SH-SY5Y (cell line): ENCODE data around the gene PPP1R18.

Experiments
- GATA2 ChIP-seq: IDR thresholded peaks from 2 replicates; pipeline ENCODE4 v1.6.1; 2011; ENCODE audit warnings: mild to moderate bottlenecking, low read depth, low read length
- GATA3 ChIP-seq: IDR thresholded peaks from 2 replicates; pipeline ENCODE4 v1.6.1; 2011; ENCODE audit warnings: low read depth, mild to moderate bottlenecking, low read length, moderate library complexity

The PPP1R18 gene

DNA sequence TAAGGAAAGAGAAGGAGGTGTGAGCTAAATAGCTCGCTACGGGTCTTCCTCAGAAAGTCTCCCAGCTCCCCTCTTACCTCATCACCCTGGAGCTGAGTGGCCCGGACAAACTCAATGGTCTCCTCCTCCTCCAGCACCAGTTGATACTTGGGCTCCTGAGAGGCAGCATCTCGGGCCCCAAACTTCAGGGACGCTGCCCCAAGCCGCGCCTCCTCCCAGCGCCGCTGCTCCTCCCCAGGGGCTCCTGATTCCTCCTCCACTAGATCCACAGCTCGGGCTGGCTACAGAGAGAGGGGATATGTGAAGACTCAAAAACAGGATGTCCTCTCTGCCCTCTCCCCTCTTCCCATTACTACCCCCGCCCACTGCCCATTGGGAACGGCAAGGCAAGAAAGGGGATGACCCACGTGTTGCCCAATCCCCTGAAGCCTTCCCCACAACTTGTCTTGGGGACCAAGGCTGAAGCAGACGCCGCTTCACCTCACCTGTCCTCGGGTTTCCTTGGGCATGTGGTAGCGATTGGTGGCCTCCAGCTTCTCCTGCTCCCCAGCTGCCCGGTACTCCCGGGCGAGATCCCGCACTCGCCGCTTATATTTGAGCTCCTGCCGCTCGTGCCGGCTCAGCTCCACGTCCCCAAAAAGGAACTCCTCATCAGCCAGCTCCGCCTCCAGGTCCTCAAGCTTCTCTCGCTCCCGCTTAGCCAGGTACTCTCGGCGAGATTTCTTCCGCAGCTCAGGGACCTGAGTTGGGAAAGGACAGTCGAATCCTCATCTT is 21.3 kb downstream of the PPP1R18 start:
- TF ChIP-seq GATA2 (no peak), GATA3 (no peak)

DNA sequence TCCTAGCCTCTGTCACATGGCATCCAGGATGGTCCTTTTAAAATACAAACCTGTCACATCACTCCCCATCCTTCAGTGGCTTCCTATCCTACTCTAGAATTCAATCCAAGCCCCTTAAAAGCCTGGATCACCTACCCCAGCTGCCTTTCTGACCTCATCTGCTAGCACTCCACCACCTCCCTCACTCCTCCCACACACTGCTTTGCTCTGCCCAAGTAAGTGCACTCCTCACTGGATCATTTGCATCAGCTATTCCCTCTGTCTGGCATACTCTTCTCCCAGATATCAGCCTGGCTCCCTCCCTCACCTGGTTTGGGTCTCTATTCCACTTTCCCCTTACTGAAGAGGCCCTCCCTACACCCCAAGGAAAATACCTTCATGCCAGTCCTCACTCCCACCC is 29.0 kb downstream of the PPP1R18 start:
- TF ChIP-seq GATA3, result no peak
- TF ChIP-seq GATA2, result no peak

DNA sequence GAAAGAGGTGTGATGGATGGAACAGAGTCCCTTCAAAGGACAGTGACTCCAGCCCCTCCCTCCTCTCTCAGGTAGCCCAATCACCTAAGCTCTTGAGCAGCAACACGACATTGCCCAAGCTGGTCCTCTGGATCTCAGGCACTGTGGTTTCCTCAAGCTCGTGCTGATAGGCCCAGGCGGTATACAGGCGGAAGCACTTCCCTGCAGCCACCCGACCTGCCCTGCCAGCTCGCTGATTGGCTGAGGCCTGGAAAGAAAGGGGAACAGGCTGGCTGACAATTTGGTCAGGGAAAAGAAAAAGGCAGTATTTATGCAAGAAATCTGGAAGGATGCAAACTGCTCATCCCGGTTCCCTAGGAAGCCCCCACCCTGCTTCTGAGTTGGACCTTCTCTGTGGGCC is 29.9 kb downstream of the PPP1R18 start:
- no peak for TF ChIP-seq GATA2
- no peak for TF ChIP-seq GATA3

DNA sequence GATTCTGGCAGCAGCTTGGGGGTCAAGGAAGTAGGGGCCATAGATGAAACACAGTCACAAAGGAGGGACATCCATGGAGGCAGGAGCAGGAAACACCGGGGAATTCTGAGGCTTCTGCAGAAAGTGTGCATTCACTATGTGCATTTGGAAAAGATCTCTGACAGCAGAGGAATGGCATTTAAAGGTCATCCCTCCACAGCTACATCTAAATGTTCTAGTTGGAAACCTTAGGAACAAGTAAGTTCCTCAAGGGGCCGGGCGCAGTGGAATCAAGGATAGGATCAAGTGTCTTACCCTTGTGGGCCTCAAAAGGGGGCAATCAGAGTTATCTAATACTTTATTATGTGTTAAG is 30.7 kb downstream of the PPP1R18 start:
- no peak for TF ChIP-seq GATA3
- TF ChIP-seq GATA2, result no peak

DNA sequence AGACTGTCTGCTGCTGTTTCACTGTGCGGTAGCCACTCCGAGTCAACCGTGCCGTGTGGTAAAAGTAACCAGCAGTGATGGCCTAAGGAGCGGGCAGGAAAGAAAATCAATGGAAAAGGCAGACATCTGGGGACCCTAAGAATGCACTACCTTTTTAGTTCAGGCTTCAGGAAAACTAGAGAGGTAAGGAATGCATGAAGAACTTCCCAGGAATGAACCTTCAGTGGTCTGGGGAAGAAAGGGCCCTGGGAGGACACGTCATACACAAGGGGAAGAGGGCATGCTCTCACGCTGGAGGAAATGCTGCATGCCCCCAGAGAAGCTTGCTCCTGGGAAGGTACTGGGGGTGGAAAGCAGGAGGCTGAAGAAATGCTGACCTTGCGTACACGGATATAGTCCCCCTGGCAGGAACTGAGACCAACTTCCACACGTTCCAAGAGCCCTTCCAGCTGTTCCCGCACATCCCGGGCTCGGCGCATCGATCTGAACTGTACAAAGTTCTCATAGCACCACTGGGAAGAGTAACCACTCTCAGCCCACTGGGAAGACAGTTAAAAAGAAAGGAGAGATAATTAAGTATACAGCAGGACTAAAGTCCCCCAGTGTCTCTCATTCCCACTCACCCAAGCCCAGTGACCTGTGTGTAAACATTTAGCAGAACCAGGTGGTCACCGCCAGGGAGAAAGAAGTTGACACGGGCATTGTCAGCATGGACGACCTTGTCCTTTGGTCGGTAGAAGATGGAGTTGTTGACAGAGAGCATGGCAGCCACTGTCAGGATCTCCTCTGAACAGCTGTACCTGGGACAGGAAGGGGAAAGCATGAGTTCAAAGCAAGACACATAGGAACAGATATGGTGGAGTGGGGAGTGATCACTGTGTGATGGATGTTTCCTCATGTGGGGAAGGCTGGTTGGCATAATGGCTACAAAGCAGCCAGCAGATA is 31.4 kb downstream of the PPP1R18 start:
- TF ChIP-seq GATA3 (no peak), GATA2 (no peak)

DNA sequence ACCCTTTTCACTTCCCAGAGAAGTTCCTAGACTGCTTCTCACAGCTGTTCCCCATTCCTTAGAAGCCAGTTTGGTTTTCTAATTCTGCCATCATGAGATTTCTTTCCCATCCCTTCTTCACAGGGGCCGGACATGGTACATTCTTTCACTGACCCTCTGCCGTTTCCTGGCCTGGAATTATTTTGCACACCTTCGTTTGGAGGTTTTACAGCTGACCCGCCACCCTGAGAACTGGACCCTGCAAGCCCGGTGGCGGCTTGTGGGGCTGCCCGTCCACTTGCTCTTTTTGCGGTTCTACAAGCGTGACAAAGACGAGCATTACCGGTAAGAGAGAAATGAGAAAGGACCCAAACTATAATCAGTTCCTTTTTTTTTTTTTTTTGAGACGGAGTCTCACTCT is 35.3 kb downstream of the PPP1R18 start:
- no peak for TF ChIP-seq GATA3
- TF ChIP-seq GATA2, result no peak

DNA sequence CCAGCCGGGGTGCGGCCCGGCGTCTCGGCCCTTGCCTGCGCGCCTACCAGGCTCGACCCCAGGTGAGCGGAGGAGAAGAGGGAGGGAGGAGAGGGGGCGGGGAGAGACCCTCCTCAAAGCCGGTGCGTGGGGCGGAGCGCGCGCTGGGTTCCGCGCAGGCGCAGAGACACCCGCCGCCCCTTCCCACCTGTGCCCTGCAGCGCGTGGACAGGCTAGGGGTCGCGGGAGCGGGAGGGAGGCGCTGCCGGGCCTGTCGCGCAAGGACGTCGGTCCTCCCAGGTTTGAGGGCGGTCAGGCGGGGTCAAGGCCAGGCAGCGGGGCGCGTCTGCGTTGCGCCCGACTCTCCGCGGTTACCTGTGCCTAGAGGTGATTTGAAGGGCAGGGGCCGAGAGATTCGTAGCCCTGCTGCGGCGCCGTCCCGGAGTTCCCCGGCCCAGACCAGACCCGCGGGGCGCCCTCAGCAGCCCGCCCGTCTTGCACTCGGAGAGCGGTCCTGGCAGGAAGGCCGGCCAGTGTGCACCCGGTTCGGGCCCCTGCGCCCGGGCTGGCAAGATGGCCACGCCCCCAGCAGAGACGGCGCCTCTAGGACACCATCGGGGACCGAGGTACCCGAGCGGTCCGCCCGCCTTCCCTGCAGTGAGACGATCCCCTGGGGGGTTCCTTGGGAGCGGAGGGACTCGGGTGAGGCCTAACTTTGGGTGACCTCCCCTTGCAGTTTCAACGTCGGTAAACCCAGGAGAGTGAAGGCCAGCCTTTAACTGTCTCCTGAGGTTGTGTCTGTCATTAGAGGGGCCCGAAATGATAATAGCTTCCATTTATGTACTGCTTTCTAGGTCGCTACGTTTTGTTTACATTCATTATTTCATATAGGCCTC is 39.0 kb downstream of the PPP1R18 start:
- no peak for TF ChIP-seq GATA3
- no peak for TF ChIP-seq GATA2

DNA sequence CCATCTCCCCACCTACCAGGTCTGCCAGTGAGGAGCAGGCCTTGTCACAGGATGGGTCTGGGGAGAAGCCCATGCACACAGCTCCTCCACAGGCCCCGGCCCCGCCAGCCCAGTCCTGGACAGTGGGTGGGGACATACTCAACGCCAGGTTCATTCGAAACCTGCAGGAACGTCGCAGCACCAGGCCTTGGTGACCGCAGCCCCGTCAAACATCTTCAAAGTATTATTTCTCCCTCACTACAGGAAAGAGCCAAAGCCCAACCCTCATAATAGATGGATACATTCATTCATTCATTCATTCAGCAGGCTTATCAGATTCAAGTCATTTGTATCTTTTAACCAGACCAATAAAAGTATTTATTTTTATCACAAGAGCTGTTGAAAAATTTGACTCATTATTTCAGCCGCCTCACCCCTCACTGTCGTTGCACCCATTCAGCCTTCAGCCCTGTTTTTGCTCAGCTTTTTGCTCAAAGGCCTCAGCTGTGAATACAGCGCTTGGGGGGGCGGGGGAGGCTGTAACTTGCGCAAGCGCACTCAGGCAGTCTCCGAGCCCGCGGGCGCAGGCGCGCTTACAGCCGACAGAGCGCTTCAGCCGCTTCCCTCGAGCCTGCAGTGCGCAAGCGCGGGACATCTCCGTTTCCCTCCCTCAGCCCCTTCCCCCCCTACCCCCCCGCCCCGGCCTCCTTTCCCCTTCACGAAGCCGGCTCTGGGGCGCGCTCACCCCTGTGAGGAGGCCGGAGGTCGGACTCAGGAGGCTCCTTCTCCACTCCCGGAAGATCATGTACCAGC is 39.8 kb downstream of the PPP1R18 start, which contains the start of gene C6orf136:
C6orf136 (plus strand) TSS at position 684 of the 792 bp plus-strand sequence; CDS start at position 783, 99 bp downstream.
- no peak for TF ChIP-seq GATA3
- 0 out of 2 replicates have a peak, but pooled peaks have one; percentile 20 for TF ChIP-seq GATA2

DNA sequence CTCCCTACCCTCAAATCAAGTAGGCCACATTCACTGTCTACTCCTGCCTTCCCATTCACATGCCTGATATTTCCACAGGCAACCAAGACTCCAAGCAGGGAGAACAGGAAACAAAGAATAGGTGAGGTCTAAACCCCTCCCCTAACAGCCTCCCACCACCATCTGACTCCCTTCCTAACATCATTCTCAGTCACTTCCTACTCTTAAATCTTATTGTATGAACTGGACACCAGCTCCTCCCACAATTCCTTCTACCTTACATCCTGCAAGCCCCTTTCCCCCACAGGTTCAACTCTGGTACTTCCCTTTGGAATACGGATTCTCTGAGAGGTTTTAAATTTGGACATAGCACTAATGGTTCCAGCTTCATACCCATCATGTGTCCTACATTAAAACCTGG is 40.5 kb downstream of the PPP1R18 start:
- TF ChIP-seq GATA3, result no peak
- TF ChIP-seq GATA2, result no peak

DNA sequence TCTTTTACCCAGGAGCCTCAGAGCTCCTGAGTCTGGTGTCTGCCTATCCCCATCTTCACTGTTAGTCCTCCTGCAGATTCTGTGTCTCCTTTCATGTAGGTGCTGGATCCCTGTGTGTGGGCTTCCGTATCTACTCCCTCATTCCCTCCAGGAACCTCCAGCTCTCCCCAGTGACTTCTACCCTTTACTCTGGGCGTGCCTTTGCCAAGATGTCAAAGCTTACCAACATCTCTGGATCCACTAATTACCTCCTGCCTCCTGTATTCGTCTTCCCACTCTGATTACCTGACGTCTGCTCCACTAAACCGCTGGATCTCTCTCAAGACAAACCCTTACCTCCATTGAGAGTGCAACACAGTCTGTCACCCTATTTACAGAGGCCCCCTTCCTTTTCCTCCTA is 41.7 kb downstream of the PPP1R18 start:
- TF ChIP-seq GATA3, result no peak
- TF ChIP-seq GATA2, result no peak

DNA sequence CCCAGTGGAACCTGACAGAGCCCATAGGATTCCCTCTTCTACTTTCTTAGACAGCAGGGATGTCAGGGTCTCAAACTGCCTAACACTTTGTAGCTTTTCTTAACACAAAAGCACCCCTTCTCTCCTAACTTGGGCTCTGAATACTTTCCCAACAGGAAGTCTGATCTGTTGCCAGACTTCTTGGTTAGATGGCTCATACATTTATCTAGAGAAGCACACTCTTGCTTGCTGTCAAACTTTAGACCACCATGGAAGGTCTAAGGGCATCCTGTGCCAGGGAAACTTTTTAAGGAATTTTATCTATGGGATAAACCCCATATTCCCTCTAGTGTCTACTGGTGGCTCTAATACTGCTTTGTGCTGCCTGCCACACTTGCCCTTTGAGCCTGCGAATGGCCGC is 42.8 kb downstream of the PPP1R18 start:
- TF ChIP-seq GATA2 (no peak), GATA3 (no peak)

DNA sequence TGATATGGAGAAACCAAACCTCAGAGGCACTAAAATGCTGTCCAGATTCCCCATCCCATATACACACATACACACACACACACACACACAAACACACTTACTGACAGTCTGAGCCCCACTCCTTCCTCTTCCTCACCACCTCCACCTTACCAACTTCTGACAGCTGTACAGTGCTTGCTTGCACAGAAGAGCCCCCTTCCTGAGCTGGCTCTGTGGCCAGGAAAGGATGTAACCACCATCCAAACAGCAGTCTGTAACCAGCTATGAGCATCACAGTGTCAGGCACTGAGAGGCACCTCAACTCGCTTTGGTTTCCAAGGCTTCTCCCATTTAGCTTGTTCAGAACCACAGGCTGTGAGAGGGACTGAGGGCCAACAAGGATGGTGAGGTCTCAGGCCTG is 45.4 kb downstream of the PPP1R18 start:
- no peak for TF ChIP-seq GATA3
- TF ChIP-seq GATA2, result no peak

DNA sequence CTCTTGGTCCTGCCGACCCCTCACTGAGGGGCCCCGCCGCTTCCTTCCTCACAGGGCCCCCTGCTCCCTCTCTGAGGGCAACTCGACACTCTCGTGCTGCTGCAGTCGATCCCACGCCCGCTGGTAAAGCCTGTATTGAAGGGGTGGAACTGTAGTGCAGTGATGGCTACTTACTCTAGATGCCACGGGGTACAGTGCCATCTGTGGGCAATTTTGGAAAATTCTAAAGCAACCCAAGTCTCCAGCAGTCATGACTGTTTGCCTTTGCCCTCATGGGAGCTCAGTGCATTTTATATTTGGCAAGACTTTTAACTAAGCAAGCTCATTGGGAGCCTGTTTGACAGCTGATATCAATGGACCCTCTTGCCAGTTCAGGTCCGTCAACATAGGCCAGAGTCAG is 46.0 kb downstream of the PPP1R18 start:
- TF ChIP-seq GATA2 (no peak), GATA3 (no peak)

DNA sequence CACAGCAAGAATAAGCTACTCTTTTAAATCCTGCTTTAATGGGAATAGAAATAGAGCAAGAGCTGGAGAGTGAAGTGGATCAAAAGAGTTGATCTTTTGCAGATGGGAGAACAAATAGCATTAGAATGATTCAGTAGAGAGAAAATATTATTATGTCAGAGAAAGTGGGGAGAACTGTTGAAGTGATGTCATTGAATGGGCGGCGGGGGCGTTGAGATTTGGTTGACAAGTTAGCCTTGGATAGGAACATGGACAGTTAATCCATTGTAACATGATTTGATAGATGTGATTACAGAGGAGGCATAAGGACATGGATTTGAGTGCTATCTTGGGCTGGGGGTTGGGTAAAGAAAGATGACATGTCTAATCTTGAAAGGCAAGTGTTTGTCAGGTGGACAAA is 50.6 kb downstream of the PPP1R18 start:
- TF ChIP-seq GATA2, result no peak
- TF ChIP-seq GATA3, result no peak
